Mucosa of gallbladder (tissue), 1 donor: ENCODE data around the gene ACRV1. TPM values are rescaled to one million over a fixed set of nuclear protein-coding genes. Genes with fewer than 3 reads are reported as not detected.
"Not testable (repeated sequence)": the region's sequence is repeated elsewhere in the genome, so short reads cannot be mapped to it uniquely, and the experiment has no call there.

Experiments used
- DNase-seq: peaks from one replicate; pipeline ENCODE4 v3.0.0-alpha.2; 2020; ENCODE audit warnings: low spot score
- total RNA-seq: library from RNA; stranded (reverse); gene quantifications from one replicate; pipeline ENCODE4 v1.2.1, GENCODE V29; 2021
- donor health status: DM: no; HTN: no; CAD: no.

ACRV1 gene
- not detected for total RNA-seq

DNA sequence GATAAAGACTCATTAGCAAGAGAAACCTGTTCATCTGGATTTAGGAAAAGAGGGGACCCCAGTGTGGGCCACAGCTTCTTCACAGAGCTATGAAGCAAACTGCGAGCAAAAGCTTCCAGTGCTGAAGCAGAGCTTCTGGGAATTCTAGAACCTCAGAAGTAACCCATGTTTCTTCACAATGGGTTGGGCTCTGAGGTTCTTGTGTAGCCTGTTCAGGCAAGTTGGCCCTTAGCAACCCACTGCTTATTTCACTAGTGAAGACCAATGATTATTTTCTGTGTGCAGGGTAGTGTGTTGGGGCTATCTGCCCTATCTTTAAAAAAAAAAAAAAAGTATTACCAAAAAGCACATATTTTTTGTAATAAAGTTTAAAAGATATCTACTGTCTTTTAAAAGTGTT, at the start of gene ACRV1:
Gene ACRV1 (minus strand): TSS at position 101 of the 400 bp plus-strand sequence. CDS start 67 bp downstream, at position 34.
- no peak for DNase-seq

DNA sequence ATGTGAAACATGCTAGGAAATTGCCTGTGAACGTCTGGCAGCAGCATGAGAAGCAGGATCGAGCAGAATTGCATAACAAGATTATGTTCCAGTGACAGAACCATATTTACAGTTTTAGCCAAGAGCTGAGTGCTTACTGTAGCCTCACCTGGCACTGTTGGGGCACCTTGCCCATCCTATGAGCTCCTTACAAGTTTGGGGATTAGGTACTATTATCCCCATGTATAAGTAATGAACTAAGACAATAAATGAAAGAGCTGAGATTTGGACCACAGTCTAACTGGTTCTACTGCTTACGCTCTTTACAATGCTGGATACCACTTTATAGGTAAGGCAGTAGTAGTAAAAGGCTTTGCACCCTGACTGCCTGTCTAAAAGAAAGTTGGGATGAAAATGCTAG, 48.3 kb upstream of the ACRV1 start:
- no peak for DNase-seq

DNA sequence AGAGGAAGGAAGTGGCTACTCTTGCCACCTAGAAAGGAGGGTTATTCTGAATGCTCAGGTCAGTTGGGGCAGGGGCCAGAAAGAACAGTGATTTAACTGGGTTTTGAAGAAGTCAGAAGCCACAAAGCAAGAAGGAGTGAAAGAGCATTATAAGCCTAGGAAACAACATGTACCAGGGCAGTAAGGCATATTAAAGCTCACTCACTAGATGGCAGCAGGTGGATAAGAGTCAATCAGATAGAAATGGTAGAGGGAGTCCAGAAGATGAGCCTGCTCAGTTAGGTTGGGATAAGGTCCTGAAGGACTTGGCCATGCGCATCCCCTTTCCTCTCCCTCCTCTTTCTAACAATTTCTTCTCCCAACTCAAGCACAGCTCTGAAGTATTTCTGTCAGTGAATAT, 43.5 kb upstream of the ACRV1 start:
- no peak for DNase-seq

DNA sequence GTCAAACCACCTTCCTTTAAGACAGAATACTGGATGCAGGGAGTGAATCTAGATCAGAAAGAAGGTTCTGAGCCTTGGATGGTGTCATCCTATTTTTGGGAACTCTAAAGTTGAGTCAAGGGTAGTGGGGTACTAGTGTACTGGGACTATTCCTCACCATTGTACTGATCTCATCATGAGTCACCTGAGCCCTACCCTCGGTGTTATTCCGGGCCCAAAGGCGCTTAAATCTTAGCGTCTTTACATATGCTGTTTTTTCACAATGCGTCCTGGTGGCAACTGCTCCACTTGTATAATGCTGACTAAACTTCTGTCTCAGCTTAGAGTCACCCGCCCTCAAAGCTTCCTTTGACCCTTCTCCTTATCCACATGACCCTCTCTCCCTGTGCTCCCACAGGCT, 40.1 kb upstream of the ACRV1 start:
- no peak for DNase-seq

- not testable (repeated sequence) for DNase-seq
Observed at GRCh38 chr11:125704686-125705085, 24.0 kb upstream of the ACRV1 start.

DNA sequence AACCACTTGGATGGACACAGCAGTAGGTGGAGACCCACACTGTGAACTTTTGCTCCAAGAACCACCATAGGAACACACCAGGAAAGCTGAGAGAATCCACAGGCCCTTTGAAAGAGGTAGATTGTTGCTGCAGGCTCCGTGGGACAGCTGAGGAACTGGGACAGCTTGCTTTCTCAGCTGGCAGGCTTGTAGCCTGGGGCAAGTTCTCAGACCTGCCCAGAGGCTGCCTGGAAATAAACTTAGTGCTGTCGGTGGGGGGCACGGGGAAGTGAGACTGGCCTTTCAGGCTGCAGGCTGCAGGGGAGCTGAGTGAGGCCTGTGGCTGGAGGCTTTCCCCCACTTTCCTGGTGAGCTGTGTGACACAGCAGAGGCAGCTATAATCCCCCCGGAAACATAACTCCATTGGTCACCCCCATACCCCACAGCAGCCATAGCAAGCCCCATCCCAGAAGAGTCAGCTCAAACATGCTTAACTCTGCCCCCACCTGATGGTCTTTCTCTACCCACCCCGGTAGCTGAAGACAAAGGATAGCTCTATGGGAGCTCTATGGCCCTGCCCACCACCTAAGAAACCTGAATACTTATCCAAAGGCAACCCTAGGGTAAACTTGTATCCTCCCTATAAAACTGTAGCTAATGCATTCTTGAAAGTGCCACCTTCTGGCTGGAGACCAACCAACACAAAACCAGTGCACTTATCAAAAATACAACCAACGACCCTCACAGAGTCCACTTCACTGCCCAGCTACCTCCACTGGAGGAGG, 21.4 kb upstream of the ACRV1 start:
- DNase-seq, result no peak

GRCh38 chr11:125701018-125701610, 20.5 kb upstream of the ACRV1 start:
- no peak for DNase-seq

GRCh38 chr11:125694951-125695350, 14.3 kb upstream of the ACRV1 start:
- peak; percentile 34 for DNase-seq

GRCh38 chr11:125692887-125693286, 12.2 kb upstream of the ACRV1 start:
- no peak for DNase-seq

DNA sequence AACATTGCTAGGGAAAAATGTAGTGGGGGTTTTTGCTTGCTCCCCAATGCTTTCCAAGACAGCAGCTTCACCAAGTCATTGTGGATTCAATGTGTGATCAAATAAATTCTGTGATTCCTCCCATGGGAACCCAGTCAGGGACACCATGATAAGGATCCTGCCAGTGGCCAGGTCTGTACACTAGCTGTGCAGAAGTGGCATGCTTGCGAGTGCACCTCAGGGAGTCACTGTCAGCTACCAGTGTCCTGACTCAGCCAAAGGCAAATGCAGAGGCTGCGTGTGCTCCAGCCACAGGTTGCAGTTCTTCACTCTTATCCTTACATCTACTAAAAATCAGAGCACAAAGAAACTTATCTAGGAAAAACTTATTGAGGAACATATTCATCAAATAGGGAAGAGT, 9.4 kb upstream of the ACRV1 start:
- no peak for DNase-seq

DNA sequence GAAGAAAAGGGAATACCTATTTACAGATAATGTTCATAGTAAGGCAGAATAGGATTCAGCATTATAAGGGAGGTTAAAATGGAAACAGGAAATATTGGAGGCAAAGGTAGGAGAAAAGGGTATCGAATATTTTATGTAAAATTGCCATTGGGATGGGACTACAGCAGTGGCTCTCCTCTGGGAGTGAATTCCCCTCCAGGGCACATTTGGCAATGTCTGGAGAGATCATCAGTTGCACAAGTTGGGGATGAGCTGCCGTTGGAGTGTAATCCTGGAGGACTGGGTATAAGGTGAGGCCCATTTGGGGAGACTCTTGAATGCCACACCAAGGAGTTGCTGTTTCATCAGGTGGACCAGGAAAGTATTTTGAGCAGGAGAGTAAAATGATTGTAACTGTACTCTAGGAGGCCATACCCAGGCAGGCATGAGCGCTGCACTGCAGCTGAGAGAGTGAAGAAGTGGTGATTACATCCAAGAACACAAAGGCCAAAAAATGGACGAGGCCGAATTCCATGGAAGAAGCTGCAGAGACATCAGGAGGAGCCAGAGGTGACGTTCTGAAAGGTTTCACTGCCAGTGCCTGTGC, 8.7 kb upstream of the ACRV1 start:
- no peak for DNase-seq

GRCh38 chr11:125688632-125689031, 8.0 kb upstream of the ACRV1 start:
- no peak for DNase-seq

- no peak for DNase-seq
Observed at GRCh38 chr11:125688066-125688465, 7.4 kb upstream of the ACRV1 start.

DNA sequence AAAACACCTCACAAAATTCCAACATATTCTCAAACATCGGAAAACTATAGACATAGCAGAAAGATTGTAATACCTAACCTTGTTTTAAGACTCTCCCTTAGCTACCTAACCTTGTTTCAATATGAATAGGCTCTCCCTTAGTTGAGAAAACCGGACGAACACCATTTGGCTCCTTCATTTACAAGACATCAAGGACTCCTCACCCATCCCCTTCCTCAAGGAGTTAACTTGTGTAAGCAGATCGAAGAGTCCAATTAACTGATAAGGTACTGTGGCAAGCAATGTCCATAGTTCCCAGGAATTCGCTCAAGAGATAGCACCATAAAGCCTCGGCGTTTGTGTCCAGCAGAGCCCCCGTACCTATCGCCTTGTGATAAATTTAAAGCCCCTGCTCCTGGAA, 4.6 kb upstream of the ACRV1 start:
- DNase-seq, result no peak

DNA sequence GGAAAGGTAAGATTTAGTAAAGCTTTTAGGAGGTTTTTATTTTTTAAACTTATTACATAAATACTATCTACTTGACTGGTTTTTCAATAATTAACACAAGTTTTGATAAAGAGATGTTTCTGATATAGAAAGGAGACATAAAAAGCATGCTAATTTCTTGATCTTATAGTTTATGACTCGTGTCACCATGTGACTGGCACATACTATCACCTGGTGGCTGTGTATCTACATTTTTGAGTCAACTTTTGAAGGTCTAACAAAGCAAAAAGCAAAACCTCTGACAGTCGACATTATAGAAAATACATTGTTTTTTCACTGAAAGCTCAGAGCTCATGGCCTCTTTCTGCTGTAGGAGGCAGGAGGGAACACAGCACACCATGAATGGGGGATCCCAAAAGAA, 810 bp downstream of the ACRV1 start:
- no peak for DNase-seq

- DNase-seq, result no peak
Observed at GRCh38 chr11:125679397-125679796, 1.2 kb downstream of the ACRV1 start.

GRCh38 chr11:125675196-125675595, 5.5 kb downstream of the ACRV1 start:
- DNase-seq, result no peak

GRCh38 chr11:125674210-125674609, 6.4 kb downstream of the ACRV1 start:
- DNase-seq, result no peak

GRCh38 chr11:125671561-125671960, 9.1 kb downstream of the ACRV1 start:
- DNase-seq, result no peak

DNA sequence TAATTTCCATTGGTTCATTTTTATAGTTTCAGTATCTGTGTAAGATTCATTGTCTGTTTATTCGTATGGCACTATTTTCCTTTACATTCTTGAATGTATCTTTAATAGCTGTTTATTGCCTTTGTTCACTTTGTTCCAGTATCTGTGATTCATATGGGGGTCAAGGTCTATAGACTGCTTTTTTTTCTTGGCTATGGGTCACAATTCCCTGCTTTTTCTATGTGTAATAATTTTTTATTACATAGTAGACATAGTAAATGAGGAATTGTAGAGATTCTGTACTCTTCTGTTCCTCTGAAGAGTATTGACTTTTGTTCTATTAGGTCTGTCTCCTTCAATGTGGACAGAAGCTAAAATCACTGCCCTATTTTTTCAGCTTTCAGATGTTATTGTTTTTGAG, 10.5 kb downstream of the ACRV1 start:
- DNase-seq, result no peak

- no peak for DNase-seq
Observed at GRCh38 chr11:125667151-125667550, 13.5 kb downstream of the ACRV1 start.

DNA sequence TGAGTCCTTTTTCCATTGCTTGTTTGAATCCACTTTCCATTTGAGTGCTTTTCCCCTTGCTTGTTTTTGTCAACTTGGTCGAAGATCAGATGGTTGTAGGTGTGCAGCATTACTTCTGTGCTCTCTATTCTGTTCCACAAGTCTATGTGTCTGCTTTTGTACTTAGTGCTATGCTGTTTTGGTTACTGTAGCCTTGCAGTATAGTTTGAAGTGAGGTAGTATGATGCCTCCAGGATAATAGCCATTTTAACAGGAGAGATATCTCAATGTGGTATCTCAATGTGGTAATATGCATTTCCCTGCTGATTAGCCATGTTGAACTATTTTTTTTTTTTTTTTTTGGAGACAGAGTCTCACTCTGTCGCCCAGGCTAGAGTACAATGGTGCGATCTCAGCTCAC, 16.7 kb downstream of the ACRV1 start:
- DNase-seq, result no peak

GRCh38 chr11:125662689-125663088, 18.0 kb downstream of the ACRV1 start:
- no peak for DNase-seq
